Stimulated activated CD4-positive, alpha-beta T cell treated with anti-CD3 and anti-CD28 coated beads, Interleukin-12 subunit alpha, Interleukin-12 subunit beta, amount 100 ng/mL, for 48 hours (primary cell): ENCODE data around the gene GINS2.

Experiments
- DNase-seq, 3 donors: peaks; one replicate each; pipeline ENCODE4 v3.0.0-alpha.2; 2020; ENCODE audit warnings: low read depth in 2 of 3, low spot score in 1 of 3

GINS2 gene

GRCh38 chr16:85641776-85642176, 47.0 kb downstream of the GINS2 start:
- DNase-seq: no peak

DNA sequence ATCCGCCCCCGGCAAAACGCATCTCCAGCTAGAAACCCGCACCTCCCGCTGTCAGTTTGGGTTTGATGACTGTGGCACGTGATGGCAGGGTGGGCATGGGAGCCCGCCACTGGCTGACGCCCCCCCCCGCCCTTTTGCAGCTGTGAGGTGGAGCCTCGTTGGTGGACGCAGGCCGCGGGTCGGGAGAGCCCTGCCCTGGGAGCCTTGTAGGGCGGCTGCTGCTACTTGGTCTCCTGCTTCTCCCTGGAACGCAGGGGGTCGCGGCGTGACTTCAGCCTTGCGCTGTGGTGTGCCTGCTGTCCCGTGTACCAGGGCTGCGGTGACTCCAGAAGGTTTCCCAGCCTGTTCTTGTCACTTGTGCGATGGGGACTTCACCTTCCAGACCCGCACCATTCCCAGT, 47.4 kb downstream of the GINS2 start:
- DNase-seq: no peak

DNA sequence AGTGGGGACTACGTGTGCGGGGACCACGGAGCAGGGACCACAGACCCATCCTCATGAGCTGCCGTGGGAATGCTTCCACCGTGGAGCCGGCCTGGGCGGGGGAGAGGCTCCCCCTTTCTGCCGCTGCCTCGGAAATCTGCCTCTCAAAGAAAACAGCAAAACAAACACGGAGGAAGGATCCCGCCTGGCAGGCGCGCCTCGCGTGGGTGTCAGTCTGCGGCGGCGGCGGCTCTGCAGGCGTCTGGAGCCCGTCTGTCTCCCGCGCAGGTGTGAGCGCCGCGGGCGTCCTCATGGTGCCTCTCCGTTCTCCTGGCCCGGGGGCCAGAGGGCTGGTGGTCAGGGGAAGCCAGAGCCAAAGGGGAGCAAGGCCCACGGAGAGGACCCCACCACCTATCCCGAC, 48.2 kb downstream of the GINS2 start:
- no peak for DNase-seq

GRCh38 chr16:85640254-85640558, 48.5 kb downstream of the GINS2 start:
- no peak for DNase-seq

- DNase-seq: no peak
Observed at GRCh38 chr16:85639529-85640253, 49.1 kb downstream of the GINS2 start.

DNA sequence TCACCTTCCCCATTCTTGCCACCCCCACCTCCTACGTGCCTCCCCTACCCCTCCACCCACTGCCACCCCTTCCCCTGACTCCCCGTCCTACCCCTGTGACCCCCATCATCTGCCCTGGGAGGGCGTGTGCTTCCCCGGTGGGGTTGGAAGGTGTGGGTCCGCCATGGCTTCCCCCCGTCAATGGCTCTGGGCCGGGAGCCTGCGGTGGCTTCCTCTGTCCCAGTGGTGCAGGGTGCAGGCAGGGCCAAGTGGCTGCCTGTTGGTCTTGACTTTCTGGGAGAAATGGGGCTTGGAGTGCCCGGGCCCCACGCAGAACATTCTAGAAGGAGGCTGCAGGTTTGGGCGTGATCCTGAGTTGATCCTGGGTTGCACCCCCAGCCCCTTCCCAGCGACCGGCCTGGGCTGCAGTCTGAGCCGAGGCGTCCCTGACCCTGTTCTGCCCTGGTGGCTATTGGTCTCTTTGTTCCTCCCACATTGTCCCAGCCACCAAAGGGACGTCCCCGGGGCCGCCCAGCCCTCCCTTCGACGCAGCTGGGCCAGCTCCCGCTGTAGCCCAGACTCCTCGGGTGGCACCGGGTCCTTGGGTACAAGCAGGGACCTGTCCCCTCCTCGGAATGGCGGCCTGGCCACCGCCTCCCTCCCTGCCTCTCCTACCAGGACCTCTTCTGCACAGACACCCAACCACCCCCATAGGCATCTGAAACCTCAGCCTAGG, 49.9 kb downstream of the GINS2 start:
- no peak for DNase-seq

DNA sequence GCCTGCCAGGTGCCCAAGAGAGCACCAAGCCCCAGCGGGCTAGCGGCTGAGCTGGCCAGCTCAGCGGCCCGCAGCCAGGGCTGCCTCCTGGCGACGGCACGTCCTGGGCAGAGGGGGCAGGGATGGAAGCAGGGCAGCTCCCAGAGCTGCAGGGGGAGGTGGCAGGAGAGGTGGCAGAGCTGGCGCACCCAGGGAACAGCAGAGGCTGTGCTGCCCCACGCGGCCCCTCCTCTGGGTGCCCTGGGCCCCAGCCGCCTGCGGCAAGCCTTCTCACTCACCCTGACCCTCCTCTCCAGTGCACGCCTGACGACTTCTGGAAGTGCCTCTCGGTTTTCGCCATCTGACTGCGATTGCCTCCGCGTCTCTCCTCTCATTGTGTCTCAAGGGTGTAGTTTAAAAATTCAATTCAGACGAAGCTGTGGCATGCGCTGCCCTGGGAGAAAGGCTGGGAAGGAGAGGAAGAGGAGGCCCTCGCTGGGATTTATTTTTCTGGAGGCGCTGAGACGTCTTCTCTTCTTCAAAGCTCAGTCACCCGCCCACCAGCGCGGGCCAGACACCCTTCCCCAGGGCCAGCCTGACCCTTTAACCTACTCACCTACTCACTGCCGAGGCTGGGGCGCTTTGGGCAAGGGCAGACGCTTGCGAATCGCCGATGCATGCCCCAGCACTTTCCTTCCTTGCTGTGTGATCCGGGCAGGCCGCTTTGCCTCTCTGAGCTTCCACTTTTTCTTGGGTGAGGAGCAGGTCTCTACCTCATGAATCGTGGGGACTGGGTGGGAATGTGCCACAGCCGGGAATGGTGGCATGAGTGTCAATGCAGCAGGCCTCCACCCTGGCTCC, 50.7 kb downstream of the GINS2 start:
- DNase-seq: no peak

- no peak for DNase-seq
Observed at GRCh38 chr16:85637061-85637807, 51.5 kb downstream of the GINS2 start.

GRCh38 chr16:85636234-85636812, 52.4 kb downstream of the GINS2 start:
- DNase-seq: no peak

GRCh38 chr16:85635545-85636140, 53.1 kb downstream of the GINS2 start:
- no peak for DNase-seq

- DNase-seq: no peak
Observed at GRCh38 chr16:85634747-85635544, 53.8 kb downstream of the GINS2 start.

DNA sequence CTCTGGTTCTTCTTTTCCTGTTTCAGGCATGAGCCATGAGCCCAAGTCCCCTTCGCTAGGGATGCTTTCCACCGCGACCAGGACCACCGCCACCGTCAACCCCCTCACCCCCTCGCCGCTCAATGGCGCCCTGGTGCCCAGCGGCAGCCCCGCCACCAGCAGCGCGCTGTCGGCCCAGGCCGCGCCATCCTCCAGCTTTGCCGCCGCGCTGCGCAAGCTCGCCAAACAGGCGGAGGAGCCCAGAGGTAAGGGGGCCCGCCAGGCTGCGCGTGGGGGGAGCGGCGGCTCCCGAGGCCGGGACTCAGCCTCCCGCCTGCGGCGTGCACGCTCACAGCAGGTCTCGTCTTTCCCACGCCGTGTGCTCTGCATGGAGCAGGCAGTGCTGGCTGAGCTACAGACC, 54.9 kb downstream of the GINS2 start:
- DNase-seq: no peak

DNA sequence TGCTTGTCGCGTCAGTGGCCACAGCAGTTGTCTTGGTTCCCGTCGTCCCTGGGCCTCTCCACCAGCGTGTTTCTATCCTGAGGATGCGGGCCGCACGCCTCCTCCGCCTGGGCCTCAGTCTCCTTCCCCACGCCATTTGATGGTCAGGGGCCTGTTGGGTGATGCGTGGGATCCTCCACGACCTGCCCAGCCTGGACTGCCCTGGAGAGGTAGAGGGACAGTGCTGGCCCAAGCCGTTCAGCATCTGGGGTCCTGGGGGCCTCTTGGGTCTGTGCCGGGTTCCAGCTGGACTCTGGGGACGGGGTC, 55.4 kb downstream of the GINS2 start:
- DNase-seq: no peak

DNA sequence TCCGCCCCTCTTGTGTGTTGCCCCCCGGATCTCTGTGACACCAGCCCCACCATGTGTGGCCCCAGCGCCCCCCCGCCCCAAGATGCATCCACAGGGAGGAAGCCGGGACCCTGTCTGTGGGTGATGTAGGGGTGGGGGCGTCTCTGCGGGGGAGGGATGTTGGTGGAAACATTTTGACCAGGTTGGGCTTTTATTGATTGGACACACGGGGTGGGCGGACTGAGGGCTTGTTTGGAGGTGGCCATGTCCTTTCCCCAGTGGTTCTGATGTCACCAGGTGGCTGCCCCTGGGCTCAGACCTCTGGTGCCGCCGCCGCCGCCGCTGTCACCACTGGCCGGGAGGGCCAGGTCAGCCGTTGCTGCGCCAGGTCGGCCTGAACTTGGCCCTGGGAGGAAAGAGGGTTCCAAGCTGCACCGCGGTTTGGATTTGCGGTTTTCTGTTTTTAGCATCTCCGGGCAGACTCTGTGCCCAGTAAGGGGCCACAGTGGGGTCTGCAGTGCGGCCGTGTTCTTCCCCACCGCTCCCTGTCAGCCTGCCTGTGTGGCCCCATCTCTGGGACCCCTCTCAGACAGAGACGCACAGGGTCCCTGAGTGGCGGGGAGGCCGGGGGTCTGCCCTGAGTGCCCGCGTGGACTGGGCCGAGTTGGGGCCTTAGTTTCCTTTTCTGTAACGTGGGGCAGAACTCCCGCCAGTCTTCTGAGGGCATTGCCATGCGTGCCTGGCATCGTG, 55.9 kb downstream of the GINS2 start:
- DNase-seq: no peak

DNA sequence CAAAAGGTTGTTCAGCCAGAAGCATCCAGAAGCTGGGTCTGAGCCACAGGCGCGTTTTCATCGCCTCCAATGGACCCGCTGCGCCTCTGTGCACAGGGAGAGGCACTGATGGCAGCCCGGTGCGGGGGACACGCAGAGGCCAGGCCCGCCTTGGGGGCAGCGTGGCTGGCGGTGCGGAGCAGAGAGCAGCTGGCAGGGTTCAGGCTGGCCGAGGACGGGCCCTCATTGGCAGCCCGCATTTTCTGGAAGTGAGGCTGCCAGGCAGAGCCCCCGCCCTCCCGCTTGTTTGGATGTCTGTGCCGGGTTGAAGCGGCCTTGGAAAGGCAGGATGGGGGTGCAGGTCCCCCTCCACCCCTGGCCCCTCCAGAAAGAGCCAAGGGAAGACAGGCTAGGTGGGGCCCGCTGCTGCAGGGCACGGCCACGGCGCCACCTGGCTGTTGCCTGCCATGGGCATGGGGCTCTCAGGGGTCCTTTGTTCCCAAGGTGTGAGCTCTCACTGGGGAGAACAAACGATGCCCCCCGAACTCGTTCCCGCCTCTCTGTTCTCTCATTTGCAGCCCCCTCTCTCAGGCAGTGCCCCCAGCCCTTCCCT, 56.9 kb downstream of the GINS2 start:
- DNase-seq: no peak

GRCh38 chr16:85631230-85631629, 57.5 kb downstream of the GINS2 start:
- no peak for DNase-seq

DNA sequence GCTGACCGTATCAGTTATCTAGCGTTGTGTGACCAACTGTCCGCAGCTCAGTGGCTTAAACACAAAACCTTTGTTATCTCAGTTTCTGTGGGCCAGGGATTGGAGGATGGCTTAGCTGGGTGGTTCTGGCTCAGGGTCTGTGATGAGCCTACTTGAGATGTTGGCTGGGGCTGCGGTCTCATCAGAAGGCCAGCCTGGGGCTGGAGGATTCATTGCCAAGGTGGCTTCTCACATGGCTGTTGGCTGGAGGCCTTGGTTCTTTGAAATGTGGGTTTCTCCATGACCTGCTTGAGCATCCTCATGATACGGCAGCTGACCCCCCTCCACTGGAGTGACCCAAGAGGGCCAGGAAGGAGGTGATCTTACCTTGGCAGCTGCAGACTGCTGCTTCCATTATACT, 58.9 kb downstream of the GINS2 start:
- DNase-seq: no peak

DNA sequence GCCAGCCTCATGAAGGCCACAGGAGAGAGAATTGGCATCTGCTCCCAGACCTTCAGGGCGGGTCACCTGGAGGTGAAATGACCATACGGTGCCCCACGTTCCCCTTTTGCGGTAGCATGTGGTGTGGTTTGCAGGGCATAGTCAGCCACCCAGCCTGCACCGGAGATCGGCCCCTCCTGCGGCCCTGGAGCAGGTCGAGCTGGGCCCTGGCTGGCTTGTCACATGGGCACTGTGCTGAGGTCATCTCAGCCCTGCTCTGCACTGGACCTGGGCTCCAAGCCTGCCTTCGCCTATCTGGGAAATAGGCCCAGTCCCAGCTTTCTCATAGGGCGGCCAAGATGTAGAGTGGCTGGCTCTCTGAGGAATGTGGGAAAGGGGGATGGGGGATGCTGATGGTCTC, 59.4 kb downstream of the GINS2 start:
- DNase-seq: no peak

GRCh38 chr16:85628645-85629044, 60.1 kb downstream of the GINS2 start:
- DNase-seq: no peak
